Ishikawa (cell line): ENCODE results near the gene KSR2.

ENCODE experiments used
- CEBPB ChIP-seq: IDR thresholded peaks from 2 replicates; pipeline ENCODE4 v1.6.1; 2012
- CREB1 ChIP-seq: IDR thresholded peaks from 2 replicates; pipeline ENCODE4 v1.6.1; 2012; ENCODE audit warnings: low read depth
- EGR1 ChIP-seq: IDR thresholded peaks from 2 replicates; pipeline ENCODE4 v1.6.1; 2012
- EP300 ChIP-seq: IDR thresholded peaks from 2 replicates; pipeline ENCODE4 v1.6.1; 2012; ENCODE audit warnings: borderline replicate concordance
- FOXM1 ChIP-seq: IDR thresholded peaks from 2 replicates; pipeline ENCODE4 v1.6.1; 2012; ENCODE audit warnings: low read depth, borderline replicate concordance
- NFIC ChIP-seq: IDR thresholded peaks from 2 replicates; pipeline ENCODE4 v1.6.1; 2012
- RAD21 ChIP-seq: IDR thresholded peaks from 2 replicates; pipeline ENCODE4 v1.6.1; 2012; ENCODE audit warnings: low read depth
- REST ChIP-seq: IDR thresholded peaks from 2 replicates; pipeline ENCODE4 v1.6.1; 2012; ENCODE audit warnings: low read depth, mild to moderate bottlenecking
- TAF1 ChIP-seq: IDR thresholded peaks from 2 replicates; pipeline ENCODE4 v1.6.1; 2012; ENCODE audit warnings: low read depth, mild to moderate bottlenecking
- TCF12 ChIP-seq: IDR thresholded peaks from 2 replicates; pipeline ENCODE4 v1.6.1; 2012; ENCODE audit warnings: low read depth
- TEAD4 ChIP-seq: IDR thresholded peaks from 2 replicates; pipeline ENCODE4 v1.6.1; 2012
- YY1 ChIP-seq: IDR thresholded peaks from 2 replicates; pipeline ENCODE4 v1.6.1; 2012; ENCODE audit warnings: low read depth
- ZBTB7A ChIP-seq: IDR thresholded peaks from 2 replicates; pipeline ENCODE4 v1.6.1; 2012; ENCODE audit warnings: low read depth
- TF ChIP-seq, protein P1 (sequence below): IDR thresholded peaks from 2 replicates; pipeline ENCODE4 v1.6.1; 2012
- TF ChIP-seq, protein P2 (sequence below): IDR thresholded peaks from 2 replicates; pipeline ENCODE4 v1.6.1; 2012

The KSR2 gene

DNA sequence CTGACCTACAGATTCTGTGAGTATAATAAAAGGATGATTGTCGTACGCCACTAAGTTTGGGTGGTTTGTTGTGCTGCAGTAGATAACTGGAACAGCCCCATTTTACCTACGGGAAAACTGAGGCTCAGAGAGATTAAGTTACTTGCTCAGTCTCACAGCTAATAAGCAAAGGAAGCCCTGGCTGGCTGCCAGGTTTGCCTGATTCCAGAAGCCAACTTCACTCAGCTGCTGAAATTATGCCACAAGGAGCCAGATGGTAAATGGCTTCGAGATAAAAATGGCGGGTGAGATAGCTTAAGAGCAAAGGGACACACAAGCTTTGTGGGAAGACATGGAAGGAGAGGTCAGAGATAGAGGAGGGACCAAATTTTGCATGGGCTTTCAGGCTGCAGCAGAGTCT, 415.8 kb downstream of the KSR2 start:
- TF ChIP-seq REST (no peak), TEAD4 (no peak), ZBTB7A (no peak), TCF12 (no peak), EGR1 (no peak), CEBPB (no peak), TAF1 (no peak), NFIC (no peak), CREB1 (no peak), RAD21 (no peak), FOXM1 (no peak), EP300 (no peak), YY1 (no peak)
- TF ChIP-seq, protein P1, sequence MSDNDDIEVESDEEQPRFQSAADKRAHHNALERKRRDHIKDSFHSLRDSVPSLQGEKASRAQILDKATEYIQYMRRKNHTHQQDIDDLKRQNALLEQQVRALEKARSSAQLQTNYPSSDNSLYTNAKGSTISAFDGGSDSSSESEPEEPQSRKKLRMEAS: no peak
- TF ChIP-seq, protein P2, sequence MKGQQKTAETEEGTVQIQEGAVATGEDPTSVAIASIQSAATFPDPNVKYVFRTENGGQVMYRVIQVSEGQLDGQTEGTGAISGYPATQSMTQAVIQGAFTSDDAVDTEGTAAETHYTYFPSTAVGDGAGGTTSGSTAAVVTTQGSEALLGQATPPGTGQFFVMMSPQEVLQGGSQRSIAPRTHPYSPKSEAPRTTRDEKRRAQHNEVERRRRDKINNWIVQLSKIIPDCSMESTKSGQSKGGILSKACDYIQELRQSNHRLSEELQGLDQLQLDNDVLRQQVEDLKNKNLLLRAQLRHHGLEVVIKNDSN: no peak

DNA sequence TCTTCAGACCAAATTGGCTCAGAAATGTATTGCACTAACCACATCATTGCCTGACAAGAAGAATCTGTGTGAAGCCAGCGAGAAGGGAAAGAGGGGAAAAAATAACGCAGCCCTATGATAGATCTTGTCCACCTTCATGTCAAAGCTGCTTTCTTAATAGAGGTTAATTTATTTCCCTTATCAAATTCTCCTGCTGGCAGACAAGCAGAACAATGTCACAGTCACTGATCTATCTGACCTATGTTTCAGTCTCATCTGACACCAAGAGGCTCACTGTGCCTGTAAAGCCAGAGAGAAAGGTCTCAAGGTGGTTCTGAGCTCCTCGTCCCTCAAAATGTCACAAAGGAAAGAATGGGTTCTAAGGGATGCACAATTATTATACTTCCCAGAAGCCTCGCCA, 417.1 kb downstream of the KSR2 start:
- no peak for TF ChIP-seq REST
- TF ChIP-seq YY1: no peak
- TF ChIP-seq EGR1: no peak
- TF ChIP-seq, protein P2: no peak
- no peak for TF ChIP-seq CEBPB
- TF ChIP-seq RAD21: no peak

GRCh38 chr12:117547209-117547608, 421.6 kb downstream of the KSR2 start:
- TF ChIP-seq EGR1: no peak
- no peak for TF ChIP-seq EP300
- no peak for TF ChIP-seq TEAD4
- no peak for TF ChIP-seq REST
- TF ChIP-seq TAF1: no peak
- no peak for TF ChIP-seq CREB1
- TF ChIP-seq NFIC: no peak
- TF ChIP-seq RAD21: no peak
- TF ChIP-seq, protein P1: no peak
- TF ChIP-seq, protein P2: no peak
- no peak for TF ChIP-seq FOXM1
- no peak for TF ChIP-seq CEBPB
- no peak for TF ChIP-seq ZBTB7A
- TF ChIP-seq TCF12: no peak
- no peak for TF ChIP-seq YY1

GRCh38 chr12:117545216-117545615, 423.6 kb downstream of the KSR2 start:
- no peak for TF ChIP-seq EP300
- no peak for TF ChIP-seq TEAD4
- TF ChIP-seq EGR1: no peak
- TF ChIP-seq CEBPB: no peak
- TF ChIP-seq NFIC: no peak
- no peak for TF ChIP-seq CREB1
- no peak for TF ChIP-seq RAD21
- TF ChIP-seq REST: no peak
- TF ChIP-seq YY1: no peak
- no peak for TF ChIP-seq TAF1
- TF ChIP-seq, protein P2: no peak
- TF ChIP-seq TCF12: no peak
- TF ChIP-seq, protein P1: no peak
- no peak for TF ChIP-seq FOXM1
- TF ChIP-seq ZBTB7A: no peak
